SK-N-MC (cell line): ENCODE results near the gene TMEM140.

Experiments used
- EZH2 ChIP-seq: fragments of 200-600 bp; sonication (generic); IDR thresholded peaks from one replicate; pipeline ENCODE4 v1.6.1; 2017; ENCODE audit warnings: antibody characterized with exemption
- POLR2AphosphoS5 ChIP-seq: IDR thresholded peaks from 2 replicates; pipeline ENCODE4 v1.6.1; 2012; ENCODE audit warnings: mild to moderate bottlenecking, low read depth, low read length, borderline replicate concordance

DNA sequence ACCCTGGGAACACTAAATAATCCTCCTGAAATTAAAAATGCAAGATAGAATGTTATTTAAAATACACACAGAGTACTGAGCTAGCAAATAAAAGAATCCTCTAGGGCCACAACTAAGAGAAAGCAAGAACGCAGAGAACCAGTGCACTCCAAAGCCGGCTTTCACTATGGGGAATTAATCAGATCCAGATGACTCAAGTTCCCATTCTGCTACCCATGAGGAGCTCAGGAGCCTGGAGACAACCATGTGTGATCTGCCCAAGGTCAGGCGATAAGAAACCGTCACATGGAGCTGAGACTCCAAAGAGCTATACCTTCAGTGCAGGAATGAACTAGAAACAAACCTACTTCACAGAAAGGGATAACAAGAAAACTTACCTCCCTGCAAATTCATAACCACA, 42.1 kb downstream of the TMEM140 start:
- TF ChIP-seq EZH2 (no peak), POLR2AphosphoS5 (no peak)
